Stimulated activated CD4-positive, alpha-beta T cell treated with anti-CD3 and anti-CD28 coated beads, Interleukin-2, amount 100 ng/mL, for 24 hours (primary cell): Measurements from ENCODE around the gene GPR17.

Experiments
- DNase-seq, 2 donors: peaks; one replicate each; pipeline ENCODE4 v3.0.0-alpha.2; 2020

Gene GPR17

GRCh38 chr2:127643439-127644065 is 2.4 kb upstream of the GPR17 start:
- no peak for DNase-seq

DNA sequence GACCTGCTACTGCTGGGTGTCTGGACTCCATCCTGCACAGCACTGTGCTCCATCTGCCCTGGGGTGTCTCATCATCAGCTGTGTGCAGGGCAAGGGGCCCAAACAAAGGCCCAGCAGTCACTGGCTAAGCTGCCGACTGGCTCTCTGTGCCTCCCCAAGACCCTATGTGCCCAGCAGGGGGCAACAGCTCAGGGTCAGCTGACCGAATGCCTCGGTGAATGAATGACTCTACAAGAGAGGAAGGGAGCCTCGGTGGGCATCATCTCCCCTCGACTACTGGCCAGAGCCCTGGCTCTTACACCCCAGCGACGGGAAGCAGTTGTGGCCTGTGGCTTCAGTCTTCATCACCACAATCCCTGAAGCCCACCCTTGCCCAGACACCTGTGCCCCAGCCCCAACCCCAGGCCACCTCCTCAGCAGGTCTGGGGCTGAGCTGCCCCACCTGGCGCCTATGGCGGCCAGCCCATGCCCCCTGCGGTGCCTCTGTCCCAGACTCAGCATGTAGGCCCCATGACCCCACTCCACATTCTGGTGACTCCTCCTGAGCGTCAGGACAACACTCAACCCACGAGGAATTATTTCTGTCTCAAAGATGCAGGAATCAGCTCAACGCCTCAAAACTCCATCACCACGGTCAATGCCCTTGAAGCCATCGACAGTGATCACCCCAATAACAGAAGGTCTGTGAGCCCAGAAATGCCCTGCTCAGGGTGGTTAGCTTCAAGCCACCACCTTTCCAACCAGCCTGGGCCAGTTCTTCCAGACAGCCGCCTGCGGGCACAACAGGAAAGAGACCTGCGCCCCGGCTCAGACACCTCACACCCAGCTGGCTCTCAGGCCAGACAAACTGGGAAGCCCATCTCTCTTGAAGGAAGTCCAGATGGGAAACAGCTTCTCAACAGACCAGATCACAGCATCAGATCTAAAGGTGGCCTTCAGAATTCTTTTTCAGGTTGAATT is 1.6 kb upstream of the GPR17 start:
- DNase-seq = no peak

DNA sequence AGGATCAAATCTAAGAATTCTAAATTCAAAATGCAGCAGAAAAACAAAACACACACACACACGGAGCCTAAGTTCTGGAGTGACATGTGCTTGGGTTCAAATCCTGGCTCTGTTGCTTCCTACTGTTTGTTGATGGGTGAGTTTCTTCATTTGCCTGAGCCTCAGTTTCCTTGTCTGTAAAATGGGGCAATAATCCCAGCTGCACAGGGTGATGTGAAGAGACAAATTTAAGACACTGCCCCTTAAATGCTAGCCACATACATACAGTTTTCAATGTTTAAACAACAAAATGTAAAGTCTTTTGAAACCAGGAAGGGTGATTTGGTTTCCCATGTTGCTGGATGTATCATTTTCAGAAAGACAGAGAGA is 943 bp upstream of the GPR17 start:
- no peak for DNase-seq

GRCh38 chr2:127646487-127647241 is 711 bp downstream of the GPR17 start:
- DNase-seq = no peak

GRCh38 chr2:127647242-127648190 is 1.6 kb downstream of the GPR17 start:
- DNase-seq = no peak

- no peak for DNase-seq
Measured at GRCh38 chr2:127648321-127648720, 2.4 kb downstream of the GPR17 start.

- no peak for DNase-seq
Measured at GRCh38 chr2:127649100-127649611, 3.2 kb downstream of the GPR17 start.

DNA sequence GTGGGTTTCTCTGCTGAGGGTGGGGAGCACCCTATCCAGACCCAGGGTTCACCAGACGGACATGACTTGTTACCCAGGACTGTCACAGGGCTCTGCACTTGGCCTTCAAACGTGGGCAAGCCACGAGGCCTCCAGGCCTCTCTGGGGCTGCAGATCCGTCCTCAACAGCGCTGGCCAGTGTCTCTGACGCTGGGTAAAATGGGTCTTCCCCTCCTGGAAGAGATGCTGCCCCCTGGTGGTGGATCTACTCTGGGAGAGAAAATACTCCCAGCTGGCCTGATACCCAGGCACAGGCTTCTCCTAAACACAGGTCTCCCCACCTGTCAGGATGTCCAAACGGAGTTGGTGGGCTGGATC is 3.7 kb downstream of the GPR17 start:
- DNase-seq = peak; percentile 87 to 96

DNA sequence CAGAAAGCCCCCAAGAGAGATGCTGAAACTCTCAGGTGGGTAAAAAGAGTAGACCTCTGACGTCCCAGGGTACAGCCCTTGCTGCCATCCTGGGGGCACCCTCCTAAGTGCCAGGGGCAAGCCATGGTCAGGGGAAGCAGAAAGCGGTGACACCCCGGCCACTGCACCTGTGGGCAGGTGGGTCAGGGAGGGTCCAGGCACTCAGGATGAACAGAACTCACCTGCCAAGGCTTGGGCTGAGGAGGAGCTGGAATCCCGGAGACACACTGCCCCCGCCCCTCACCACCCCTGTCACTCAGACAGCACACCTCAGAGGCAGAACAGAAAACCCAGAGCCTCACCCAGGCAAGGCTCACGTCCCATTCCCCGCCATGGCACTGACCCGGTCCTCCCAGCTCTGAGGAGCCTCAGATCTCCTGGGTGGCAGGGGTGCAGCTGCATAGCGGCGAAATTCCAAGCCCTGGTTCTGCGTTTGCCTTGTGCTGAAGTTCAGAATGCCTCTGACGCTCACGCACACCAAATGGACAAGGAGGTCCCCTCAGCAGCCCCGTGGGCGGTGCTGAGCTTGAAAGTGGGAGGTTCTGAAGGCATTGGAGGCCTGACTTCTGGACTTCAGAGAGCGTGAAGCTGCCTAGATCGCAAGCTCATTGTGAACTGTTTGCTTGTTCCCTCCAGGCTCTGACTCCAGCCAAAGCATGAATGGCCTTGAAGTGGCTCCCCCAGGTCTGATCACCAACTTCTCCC is 4.3 kb downstream of the GPR17 start:
- no peak for DNase-seq

- no peak for DNase-seq
Measured at GRCh38 chr2:127650785-127651380, 4.9 kb downstream of the GPR17 start.

GRCh38 chr2:127651381-127651809 is 5.4 kb downstream of the GPR17 start:
- no peak for DNase-seq

- DNase-seq = no peak
Measured at GRCh38 chr2:127651971-127652550, 6.1 kb downstream of the GPR17 start.

GRCh38 chr2:127652786-127653357 is 6.9 kb downstream of the GPR17 start:
- no peak for DNase-seq

DNA sequence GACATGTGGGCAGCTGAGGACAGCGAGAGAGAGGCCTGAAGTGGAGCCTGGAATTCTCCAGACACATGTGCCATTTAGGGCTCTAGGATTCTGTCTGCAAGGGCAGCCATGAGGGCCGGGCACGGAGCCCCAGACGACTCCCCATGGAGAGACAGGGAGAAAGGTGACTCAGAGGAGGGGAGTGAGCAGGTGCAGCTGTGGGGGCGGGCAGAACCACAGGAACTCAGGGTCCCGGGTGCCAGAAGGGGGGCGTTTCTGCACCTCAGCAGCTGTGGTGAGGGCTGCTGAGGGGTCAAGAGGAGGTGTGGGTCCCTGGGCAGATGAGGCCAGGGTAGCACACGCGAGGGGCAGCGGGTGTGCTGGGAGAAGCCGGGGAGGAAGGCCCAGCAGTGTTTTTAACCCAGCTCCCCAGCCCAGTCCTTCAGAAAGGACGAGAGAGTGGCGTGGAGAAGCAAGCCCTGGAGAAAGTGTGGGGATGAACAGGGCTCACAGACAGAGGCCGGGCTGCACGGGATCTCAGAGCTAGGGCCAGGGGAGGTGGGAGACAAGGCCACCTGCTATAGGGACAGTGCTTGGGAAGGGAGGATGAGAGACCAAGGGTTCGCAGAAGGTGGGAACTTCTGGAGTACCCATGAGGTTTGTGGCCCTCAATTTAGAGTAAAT is 7.6 kb downstream of the GPR17 start:
- no peak for DNase-seq

GRCh38 chr2:127654084-127654837 is 8.3 kb downstream of the GPR17 start:
- no peak for DNase-seq

GRCh38 chr2:127654838-127655175 is 8.9 kb downstream of the GPR17 start:
- no peak for DNase-seq

DNA sequence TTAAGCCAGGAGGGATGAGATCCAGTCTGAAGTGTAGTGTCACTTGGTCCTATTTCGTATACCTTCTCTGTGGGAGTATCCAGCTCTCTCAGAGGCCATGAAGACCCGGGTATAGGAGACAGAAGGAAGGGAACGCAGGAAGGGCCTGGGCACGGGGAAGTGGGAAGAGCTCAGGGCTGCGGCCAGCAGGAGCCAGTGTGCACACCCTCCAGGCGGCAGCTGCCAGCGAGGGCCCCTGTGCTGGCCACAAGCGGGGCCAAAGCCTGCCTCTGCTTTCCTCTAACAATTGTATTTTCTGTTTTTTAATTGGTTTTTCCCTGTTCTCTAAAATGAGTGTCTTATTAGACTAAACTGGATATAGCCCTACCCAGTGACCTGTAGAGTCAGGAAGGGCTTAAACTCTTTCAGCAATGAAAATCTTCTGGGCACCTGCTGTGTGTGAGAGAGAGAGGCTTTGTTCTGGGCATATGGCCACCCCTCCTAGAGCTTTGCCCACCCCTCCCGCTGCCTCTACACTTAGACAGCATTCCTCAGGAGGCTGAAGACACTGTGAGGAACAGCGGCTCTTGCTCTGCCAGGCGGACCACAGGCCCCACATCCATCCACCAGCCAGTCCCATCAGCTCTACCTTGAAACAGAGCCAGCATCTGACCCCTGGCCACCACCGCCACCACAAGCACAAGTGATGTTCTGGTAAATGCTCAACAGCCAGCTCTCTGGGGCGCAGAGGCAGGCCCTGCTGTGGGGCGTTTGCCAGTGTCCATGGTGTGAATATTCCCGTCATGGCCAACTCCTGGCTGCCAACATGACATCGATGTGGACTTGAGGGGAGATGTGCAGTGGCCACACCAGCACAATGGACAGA is 9.5 kb downstream of the GPR17 start:
- no peak for DNase-seq
